Activated T-helper 1 cell treated with anti-CD3 and anti-CD28 coated beads, Interleukin-2, amount 50 U/mL, for 16 hours (primary cell): Measurements from ENCODE around the gene MRC1.

Source experiments
- DNase-seq, 2 donors: peaks; one replicate each; pipeline ENCODE4 v3.0.0-alpha.2; 2020; ENCODE audit warnings: low read depth in 1 of 2, low spot score in 1 of 2

MRC1 gene

DNA sequence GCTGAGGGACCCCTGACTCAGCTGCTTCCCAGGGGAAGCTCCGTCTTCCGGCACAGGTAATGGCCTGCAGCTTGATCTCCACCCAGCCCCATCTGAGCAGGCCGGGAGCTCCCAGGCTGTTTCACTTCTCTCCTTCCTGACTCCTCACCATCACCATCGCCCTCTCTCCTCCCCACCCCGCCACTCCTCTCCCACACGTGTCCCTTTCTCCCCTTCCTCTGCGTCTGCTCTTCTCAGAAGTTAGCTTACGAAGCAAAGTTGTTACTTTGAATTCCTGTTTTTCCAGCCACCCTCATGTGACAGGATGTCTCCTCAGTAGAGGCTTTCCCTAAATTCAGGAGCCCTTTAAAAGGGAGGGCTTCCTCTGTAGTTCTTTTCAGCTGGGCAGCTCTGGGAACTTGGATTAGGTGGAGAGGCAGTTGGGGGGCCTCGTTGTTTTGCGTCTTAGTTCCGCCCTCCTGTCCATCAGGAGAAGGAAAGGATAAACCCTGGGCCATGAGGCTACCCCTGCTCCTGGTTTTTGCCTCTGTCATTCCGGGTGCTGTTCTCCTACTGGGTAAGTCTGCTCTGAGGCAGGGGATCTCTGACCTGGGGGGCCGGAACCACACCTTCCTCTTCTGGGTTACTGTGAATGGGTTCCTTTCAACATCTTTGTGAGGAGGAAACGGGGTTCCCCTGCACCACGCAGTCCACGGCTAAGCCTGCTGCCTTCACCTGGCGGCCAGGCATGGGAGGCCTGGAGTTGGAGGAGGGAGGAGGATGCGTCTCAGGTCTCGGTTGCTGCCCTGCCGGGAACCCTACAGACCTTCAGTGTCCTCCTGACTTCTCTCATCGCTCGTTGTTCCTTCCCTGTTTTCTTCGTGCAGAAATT is at the start of gene MRC1:
Gene MRC1, plus strand, starts transcription at position 378 of the 871 bp plus-strand sequence. Its CDS starts 118 bp downstream, at position 496.
- no peak for DNase-seq

- DNase-seq, result no peak
Measured at GRCh38 chr10:17764142-17764541, 45.0 kb upstream of the MRC1 start.

DNA sequence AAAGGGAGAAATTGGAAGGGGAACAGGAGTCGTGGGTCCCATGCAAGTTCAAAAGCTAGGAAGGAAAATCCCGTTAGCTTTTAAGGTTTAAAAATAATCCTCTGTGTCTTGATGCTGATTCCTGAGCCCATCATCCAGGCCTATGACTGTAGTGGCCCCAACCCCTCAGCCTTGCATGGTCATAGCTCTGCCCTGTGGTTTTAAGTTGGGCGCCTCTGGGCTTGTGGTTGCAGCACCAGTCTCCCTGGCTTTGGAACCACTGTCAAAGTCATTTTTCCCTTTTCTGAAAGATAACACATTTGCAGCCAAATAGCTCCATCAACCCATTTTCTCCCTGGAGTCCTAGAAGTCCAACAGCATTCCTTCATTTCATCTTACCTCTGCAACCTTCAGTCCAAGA is 43.5 kb upstream of the MRC1 start:
- no peak for DNase-seq

DNA sequence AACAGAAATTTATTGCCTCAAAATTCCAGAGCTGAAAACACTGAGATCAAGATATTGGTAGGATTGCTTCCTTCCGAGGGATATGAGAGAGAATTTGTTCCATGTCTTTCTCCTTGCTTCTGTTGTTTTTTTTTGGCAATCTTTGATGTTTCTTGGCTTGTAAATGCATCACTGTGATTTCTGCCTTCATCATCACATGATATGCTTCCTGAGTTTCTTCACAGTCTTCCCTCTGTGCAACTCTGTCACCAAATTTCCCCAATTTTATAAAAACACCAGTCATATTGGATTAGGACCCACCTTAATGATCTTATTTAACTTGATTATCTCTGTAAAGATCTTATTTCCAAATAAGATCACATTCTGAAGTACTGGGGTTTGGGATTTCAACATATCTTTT is 42.4 kb upstream of the MRC1 start:
- no peak for DNase-seq

DNA sequence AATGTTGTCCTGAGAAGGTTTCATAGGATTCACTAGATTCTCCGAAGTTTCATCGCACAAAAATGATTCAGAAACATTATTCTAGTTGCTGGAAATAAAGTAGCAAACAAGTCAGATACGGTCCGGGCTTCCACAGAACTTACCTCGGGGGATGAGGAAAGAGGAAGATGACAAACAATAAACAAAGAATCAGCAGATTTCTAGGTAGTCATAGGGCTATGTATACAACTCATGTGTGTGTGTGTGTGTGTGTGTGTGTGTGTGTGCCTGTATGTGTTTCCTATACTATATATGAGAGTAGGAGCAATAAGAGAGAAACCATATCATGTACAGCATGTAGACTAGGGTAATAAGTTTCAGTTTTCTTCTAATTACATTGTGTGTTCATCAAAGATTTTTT is 40.7 kb upstream of the MRC1 start:
- no peak for DNase-seq

GRCh38 chr10:17768957-17769356 is 40.2 kb upstream of the MRC1 start:
- no peak for DNase-seq

- DNase-seq, result no peak
Measured at GRCh38 chr10:17771017-17771416, 38.1 kb upstream of the MRC1 start.

DNA sequence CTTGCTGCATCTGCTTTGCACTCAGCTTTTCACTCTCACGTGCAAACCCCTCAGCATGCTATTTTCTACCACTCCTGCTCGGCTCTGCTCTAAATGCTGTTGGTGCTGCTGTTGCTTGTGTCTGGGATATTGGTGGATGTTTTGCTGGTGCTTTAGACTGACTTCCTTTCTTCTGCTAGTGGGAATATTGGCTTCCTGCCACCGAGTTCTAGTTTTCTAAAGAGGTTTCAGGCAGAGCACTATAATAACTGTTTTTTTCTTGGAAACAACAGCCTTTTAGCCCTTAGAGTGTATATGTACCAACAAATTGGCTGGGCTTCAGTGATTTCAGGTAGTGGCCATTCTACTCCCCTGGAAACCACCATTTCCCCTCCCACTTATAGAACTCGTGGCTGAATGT is 29.4 kb upstream of the MRC1 start:
- DNase-seq, result no peak

- DNase-seq, result no peak
Measured at GRCh38 chr10:17780727-17781126, 28.4 kb upstream of the MRC1 start.

DNA sequence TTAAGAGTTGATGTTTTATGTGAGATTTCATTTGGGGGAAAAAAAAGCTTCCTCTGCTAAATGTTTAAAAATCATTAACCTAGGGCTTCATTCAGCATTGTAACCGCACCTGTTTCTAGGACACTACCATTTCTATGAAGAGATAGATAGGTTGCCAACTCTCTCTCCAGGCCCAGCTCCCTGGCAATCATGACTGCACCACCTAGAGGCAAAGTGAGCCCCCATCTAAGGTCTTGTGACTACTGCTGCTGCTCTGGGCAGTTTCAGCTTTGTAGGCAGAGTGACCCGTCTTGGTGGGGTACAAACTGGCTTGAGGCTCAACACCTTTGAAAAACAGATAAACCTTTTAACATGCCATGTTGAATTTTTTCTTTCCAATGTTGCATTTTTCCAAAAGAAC is 27.3 kb upstream of the MRC1 start:
- no peak for DNase-seq

DNA sequence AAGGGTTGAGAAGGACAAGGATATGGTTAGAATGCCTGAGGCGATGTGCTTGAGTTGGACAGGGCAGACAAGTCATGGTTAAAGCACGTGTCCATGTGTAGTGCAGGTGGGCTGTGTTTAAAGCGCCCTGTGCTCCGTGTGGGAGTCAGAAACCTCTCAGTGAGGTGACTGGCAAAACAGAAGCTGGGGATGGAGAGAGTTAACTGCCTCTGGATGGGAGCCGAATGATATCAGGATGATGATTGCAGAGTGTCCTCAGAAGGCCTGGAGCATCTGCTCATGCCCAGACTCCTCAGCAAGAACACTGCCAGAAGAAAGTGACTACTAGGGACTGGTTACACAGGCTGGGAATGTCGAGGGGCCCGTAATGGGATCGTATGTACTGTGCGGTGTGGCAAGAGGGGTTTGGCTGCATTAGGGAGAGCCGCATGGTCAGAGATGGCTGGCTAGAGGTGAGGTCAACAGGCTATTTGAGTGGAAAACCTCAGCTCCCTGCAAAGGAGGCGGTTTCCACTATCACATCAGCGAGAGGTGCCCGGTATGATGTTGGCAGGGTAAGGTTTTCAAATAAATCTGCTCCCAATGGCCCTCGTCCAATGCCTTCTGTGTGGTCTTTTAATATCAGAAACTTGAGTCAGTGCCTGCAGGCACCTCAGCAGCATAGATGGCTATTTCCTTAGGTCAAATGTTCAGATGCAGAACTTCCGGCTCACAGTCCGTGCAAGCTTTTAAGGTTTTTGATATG is 26.1 kb upstream of the MRC1 start:
- DNase-seq, result no peak

DNA sequence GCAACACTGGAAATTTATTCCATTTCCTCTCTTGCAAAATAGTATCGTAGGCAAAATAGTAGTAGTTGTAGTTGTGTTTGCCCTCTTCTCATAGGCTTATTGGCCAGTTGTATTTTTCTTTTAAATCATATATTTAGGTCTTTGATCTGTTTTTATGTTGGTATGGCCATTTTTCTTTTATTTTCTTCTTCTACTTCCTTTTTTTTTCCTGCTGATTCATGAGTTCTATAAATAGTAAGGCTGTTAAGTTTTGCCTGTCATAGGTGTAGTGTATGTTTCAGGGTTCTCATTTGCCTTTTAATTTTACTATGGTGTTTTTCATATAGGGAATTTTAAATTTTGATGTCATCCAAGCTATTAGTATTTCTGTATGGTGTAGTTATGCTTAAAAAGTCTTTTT is 25.4 kb upstream of the MRC1 start:
- no peak for DNase-seq

- no peak for DNase-seq
Measured at GRCh38 chr10:17784688-17785087, 24.5 kb upstream of the MRC1 start.

GRCh38 chr10:17785276-17785930 is 23.7 kb upstream of the MRC1 start:
- no peak for DNase-seq

GRCh38 chr10:17787087-17787961 is 21.8 kb upstream of the MRC1 start:
- DNase-seq, result no peak

- DNase-seq, result no peak
Measured at GRCh38 chr10:17788646-17789045, 20.5 kb upstream of the MRC1 start.

DNA sequence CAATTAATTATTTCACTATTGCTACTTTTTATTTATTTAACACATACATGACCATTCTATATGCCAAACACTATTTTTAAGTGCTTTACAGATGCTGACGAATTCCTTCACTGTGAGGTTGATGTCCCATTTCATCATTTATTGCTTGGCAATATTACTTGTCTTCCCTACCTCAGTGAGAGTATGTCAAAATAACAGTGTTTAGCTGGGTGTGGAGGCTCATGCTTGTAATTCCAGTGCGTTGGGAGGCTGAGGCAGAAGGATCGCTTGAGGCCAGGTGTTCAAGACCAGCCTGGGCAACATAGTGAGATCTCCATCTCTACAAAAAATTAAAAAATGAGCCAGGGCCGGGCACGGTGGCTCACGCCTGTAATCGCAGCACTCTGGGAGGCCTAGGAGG is 19.8 kb upstream of the MRC1 start:
- no peak for DNase-seq

GRCh38 chr10:17790651-17791050 is 18.5 kb upstream of the MRC1 start:
- no peak for DNase-seq

- no peak for DNase-seq
Measured at GRCh38 chr10:17792991-17793390, 16.2 kb upstream of the MRC1 start.

DNA sequence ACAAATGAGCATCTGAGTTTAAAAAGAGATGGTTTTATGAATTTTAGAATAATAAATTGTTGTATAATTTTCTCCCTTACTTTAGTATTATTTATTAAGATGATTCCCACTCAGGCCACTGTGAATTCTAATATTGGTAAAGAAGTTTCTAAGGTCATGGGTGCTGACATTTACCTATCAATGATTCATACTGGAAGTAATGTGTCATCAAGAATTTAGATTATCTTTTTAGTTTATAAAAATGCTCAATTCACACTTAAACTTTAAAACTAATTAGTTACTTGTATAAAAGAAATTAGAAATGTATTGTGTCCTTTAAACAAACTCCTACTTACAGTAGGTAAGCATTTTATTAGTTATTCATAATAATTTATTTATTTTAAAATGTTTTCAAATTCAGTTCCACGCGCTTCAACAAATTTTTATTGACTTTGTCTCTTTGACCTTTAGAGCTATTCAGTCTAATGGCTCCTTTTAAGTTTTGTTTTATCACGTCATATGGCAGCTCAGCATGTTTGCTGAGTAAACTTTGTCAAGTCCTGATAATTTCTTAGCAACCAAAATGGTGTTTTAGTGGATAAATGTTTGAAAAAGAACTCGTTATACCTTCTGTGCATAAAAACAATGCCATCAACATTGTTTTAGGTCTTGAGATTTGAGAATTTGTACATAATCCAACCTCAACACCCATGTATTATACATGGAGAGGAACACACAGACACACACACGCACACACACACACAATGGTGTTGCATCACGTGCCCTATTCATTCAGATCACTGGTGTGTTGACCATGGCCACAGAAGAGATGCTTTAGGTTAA is 15.1 kb upstream of the MRC1 start:
- no peak for DNase-seq
